Measurements from ENCODE around the gene CDC42BPA.

DNA sequence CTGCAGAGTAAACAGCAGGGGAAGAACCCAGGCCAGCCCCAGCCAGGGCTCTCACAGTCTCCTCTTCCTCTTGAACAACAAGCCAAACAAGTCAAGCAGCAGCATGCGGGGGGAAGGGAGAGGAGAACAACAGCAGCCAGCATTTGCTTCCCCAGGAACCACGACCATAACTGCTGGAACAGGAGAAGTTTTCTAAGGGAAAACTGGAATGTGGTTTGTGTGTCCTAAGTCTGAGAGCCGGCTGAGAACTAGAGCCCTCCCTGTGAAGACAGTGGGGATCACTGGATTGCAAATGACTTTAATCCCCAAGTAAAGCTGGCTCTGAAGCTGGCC, 330.0 kb downstream of the CDC42BPA start:
- TF ChIP-seq POLR2AphosphoS5 (IDR thresholded peaks at IDR 0.05; ENCODE audit: borderline replicate concordance, low read depth, low read length) (no peak), EZH2 (IDR thresholded peaks at IDR 0.05) (no peak), FOXP2 (optimal IDR thresholded peaks at IDR 0.05; ENCODE audit: control extremely low read depth, extremely low read length, insufficient read depth) (no peak)

All from SK-N-MC (cell line).